Brain microvascular endothelial cell (primary cell): Measurements from ENCODE around the gene WFDC10B.
"Not testable (repeated sequence)": the region's sequence is repeated elsewhere in the genome, so short reads cannot be mapped to it uniquely, and the experiment has no call there.

ENCODE experiments used
- DNase-seq: peaks from one replicate; pipeline ENCODE4 v3.0.0-alpha.2; 2020
- H3K27ac ChIP-seq: fragments of 250-450 bp; sonication (Bioruptor Pico); 2 replicates; pipeline ENCODE4 v1.5.1; 2020; ENCODE audit warnings: mild to moderate bottlenecking, moderate library complexity
- H3K27me3 ChIP-seq: fragments of 250-450 bp; sonication (Bioruptor Pico); replicated peaks from 2 replicates; pipeline ENCODE4 v1.5.1; 2020; ENCODE audit warnings: mild to moderate bottlenecking
- H3K36me3 ChIP-seq: fragments of 250-450 bp; sonication (Bioruptor Pico); replicated peaks from 2 replicates; pipeline ENCODE4 v1.5.1; 2020; ENCODE audit warnings: mild to moderate bottlenecking
- H3K4me3 ChIP-seq: 2 replicates; pipeline ENCODE4 v1.5.1; 2011; ENCODE audit warnings: low read depth, mild to moderate bottlenecking, control low read depth, low read length, moderate library complexity
- CTCF ChIP-seq: IDR thresholded peaks from 2 replicates; pipeline ENCODE4 v1.5.1; 2011; ENCODE audit warnings: low read depth, mild to moderate bottlenecking, moderate library complexity, low read length, control low read depth, inconsistent platforms; ENCODE audit errors: missing control alignments
- in situ Hi-C: cut with HindIII; loops from 2 replicates; pipeline ENCODE4 v1.10.0; 2017; ENCODE audit warnings: low sequenced_read_pairs, low pct_ligation_motif_present

Gene WFDC10B

DNA sequence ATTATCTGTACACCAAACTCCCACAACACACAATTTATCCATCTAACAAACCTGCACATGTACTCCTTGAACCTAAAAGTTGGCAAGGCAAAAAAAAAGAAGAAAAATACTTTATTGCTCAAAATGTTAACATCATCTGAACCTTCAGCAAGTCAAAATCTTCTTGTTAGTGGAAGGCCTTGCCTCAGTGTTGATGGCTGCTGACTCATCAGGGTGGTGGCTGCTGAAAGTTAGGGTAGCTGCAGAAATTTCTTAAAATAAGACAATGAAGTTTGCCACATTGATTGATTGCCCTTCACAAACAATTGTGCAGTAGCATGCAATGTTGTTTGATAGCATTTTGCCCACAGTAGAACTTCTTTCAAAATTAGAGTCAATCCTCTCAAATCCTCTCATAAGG lies 32.1 kb downstream of the WFDC10B start:
- Histone ChIP-seq H3K27me3 (no peaks in the 10 kb centered on the region), H3K27ac (no peak overlapping the region), H3K4me3 (no peak overlapping the region), H3K36me3 (no peaks in the 10 kb centered on the region)
- no peak for DNase-seq
- no peak for TF ChIP-seq CTCF
- in situ Hi-C loops = no loop called here

DNA sequence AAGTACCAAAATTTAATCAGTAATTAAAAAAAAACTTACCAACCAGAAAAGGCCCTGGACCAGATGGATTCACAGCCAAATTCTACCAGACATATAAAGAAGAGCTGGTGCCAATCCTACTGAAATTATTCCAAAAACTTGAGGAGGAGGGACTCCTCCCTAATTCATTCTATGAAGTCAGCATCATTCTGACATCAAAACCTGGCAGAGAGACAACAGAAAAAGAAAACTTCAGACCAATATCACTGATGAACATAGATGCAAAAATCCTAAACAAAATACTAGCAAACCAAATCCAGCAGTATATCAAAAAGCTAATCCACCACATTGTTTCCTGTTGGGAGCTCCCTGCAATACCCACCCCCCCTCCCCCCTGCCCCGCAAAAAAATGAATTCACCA lies 34.7 kb downstream of the WFDC10B start, which contains the start of gene WFDC11:
TSS of gene WFDC11 (minus strand) at position 101 of the 400 bp plus-strand sequence. CDS start 19,639 bp downstream, outside the sequence.
- Histone ChIP-seq H3K27me3 (no peaks in the 10 kb centered on the region), H3K36me3 (no peaks in the 10 kb centered on the region), H3K4me3 (no peak within 1 kb of the TSS), H3K27ac (no peak within 1 kb of the TSS)
- in situ Hi-C loops = no loop called here
- TF ChIP-seq CTCF = no peak
- DNase-seq = no peak

- H3K4me3 ChIP-seq, H3K27me3 ChIP-seq, in situ Hi-C loops, H3K36me3 ChIP-seq, H3K27ac ChIP-seq, DNase-seq: not testable (repeated sequence)
These were observed 47.8 kb downstream of the WFDC10B start for GRCh38 chr20:45657038-45657437.

DNA sequence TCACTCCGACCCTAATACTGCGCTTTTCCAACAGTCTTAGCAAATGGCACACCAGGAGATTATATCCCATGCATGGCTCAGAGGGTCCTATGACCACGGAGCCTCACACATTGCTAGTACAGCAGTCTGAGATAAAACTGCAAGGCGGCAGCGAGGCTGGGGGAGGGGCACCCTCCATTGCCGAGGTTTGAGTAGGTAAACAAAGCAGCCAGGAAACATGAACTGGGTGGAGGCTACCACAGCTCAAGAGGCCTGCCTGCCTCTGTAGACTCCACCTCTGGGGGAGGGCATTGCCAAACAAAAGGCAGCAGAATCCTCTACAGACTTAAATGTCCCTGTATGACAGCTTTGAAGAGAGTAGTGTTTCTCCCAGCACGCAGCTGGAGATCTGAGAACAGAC lies 53.1 kb downstream of the WFDC10B start:
- H3K36me3 ChIP-seq, DNase-seq, H3K4me3 ChIP-seq, H3K27me3 ChIP-seq, in situ Hi-C loops, H3K27ac ChIP-seq: not testable (repeated sequence)

DNA sequence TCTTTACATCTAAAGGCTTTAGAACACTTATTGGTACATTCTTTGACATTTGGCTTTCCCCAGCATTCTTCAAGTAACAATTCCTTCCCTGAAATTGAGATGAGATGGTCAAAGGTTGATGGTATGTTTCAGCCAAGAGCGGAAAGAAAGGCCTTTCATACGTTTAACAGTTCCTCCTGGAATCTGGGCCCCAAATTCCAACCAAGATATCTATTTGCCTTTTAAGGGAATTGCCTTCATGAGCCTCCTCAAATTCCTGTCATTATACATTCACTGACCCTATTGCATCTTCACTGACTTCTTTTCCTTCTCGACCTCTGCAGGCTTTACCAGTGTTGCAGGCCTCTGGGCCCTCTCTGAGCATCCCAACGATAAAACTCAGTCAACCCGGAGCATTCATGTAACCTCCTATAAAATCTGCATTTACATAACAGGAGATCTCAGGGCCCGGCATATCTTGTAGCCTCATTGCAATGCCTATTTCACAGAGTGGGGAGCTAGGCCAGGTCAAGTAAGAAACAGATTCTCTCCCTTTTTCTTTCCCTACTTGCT lies 55.4 kb downstream of the WFDC10B start:
- in situ Hi-C loops = no loop called here
- TF ChIP-seq CTCF = no peak
- no peak overlapping the region for H3K4me3 ChIP-seq
- DNase-seq = no peak
- H3K36me3 ChIP-seq = no peaks in the 10 kb centered on the region
- H3K27me3 ChIP-seq = no peaks in the 10 kb centered on the region
- no peak overlapping the region for H3K27ac ChIP-seq

DNA sequence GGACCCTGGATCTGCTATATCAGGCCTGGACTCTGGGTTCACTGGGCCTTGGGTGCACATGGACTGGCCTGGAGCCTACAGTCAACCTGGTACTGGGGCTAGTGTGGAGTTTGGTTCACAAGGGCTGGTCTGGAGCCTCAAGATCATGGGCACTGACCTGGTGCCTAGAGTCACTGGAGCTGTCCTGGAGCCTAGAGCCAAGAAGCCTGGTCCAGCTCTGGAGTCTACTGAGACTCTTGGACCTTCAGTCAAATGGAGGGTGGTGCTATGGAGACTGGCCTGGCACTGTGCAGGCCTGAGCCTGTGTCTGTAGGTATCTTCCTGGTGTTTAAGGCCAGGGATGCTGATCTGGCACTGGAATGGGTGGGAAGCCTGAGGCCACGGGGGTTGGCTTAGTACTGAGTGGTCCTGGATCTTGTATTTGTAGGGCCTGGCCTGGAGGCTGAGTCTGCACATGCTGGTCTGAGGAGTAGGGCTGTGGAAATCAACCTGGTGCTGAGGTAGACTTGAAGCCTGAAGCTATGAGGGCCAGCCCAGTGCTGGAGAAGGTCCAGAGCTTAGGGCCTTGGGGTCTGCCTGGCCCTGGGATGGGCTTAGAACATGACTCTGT lies 57.3 kb downstream of the WFDC10B start:
- no peak for TF ChIP-seq CTCF
- DNase-seq = no peak
- in situ Hi-C loops = no loop called here
- no peaks in the 10 kb centered on the region for H3K27me3 ChIP-seq
- no peak overlapping the region for H3K4me3 ChIP-seq
- no peaks in the 10 kb centered on the region for H3K36me3 ChIP-seq
- H3K27ac ChIP-seq = no peak overlapping the region

DNA sequence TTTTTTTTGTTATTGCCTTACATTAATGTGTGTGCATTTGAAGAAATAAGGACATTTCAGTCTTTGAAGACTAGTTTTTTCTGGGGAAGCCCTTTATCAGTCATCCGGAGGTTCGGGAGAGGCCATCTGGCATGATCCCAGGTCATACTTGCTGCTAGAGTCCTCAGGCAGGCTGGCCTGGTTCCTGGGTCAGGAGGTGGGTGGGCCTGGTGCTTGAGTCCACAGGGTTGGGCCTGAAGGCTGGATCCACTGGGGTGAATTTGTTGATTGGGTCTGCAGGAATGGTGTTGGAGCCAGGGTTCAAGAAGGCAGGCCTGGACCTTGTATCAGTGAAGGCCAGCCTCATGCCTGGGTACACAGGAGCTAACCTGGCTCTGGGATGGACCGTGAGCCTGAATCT lies 57.9 kb downstream of the WFDC10B start:
- no peak for TF ChIP-seq CTCF
- no peak for DNase-seq
- H3K27me3 ChIP-seq = no peaks in the 10 kb centered on the region
- in situ Hi-C loops = no loop called here
- no peak overlapping the region for H3K27ac ChIP-seq
- H3K4me3 ChIP-seq = no peak overlapping the region
- H3K36me3 ChIP-seq = no peaks in the 10 kb centered on the region

GRCh38 chr20:45645869-45646268 lies 59.0 kb downstream of the WFDC10B start:
- in situ Hi-C loops, DNase-seq, H3K27me3 ChIP-seq, H3K27ac ChIP-seq, H3K36me3 ChIP-seq, H3K4me3 ChIP-seq: not testable (repeated sequence)

- H3K36me3 ChIP-seq, H3K27ac ChIP-seq, H3K4me3 ChIP-seq, H3K27me3 ChIP-seq, in situ Hi-C loops, DNase-seq: not testable (repeated sequence)
These were observed 63.7 kb downstream of the WFDC10B start for GRCh38 chr20:45641076-45641475.
